H9 (cell line): ENCODE measurements around the gene RMRP. TPM values are rescaled to one million over a fixed set of nuclear protein-coding genes. Genes with fewer than 3 reads are reported as not detected.

Source experiments
- DNase-seq: peaks from one replicate; pipeline ENCODE4 v3.0.0-alpha.2; 2017
- H2AFZ ChIP-seq: one replicate; pipeline ENCODE4 v1.6.1; 2013; ENCODE audit warnings: mild to moderate bottlenecking, low read length, control low read depth, moderate library complexity
- H2AK5ac ChIP-seq: 2 replicates; pipeline ENCODE4 v1.6.1; 2013; ENCODE audit warnings: low read length, control low read depth, mixed read lengths; ENCODE audit not compliant: insufficient read length
- H2BK120ac ChIP-seq: one replicate; pipeline ENCODE4 v1.6.1; 2013; ENCODE audit warnings: low read depth, mild to moderate bottlenecking, low read length, control low read depth, inconsistent platforms; ENCODE audit not compliant: poor library complexity, severe bottlenecking
- H2BK12ac ChIP-seq: 2 replicates; pipeline ENCODE4 v1.6.1; 2013; ENCODE audit warnings: low read length, control low read depth, mixed read lengths, low read depth; ENCODE audit not compliant: insufficient read length
- H2BK15ac ChIP-seq: 2 replicates; pipeline ENCODE4 v1.6.1; 2013; ENCODE audit warnings: low read depth, low read length, control low read depth
- H2BK20ac ChIP-seq: one replicate; pipeline ENCODE4 v1.6.1; 2013; ENCODE audit warnings: low read depth, mild to moderate bottlenecking, low read length, control low read depth, inconsistent platforms; ENCODE audit not compliant: poor library complexity, severe bottlenecking
- H2BK5ac ChIP-seq: 2 replicates; pipeline ENCODE4 v1.6.1; 2013; ENCODE audit warnings: low read length, control low read depth, mixed read lengths; ENCODE audit not compliant: insufficient read length
- H3K14ac ChIP-seq: 2 replicates; pipeline ENCODE4 v1.6.1; 2013; ENCODE audit warnings: low read length, control low read depth; ENCODE audit not compliant: insufficient read depth
- H3K18ac ChIP-seq: 2 replicates; pipeline ENCODE4 v1.6.1; 2013; ENCODE audit warnings: low read depth, mild to moderate bottlenecking, mixed read lengths, low read length, control low read depth; ENCODE audit not compliant: insufficient read length
- H3K23ac ChIP-seq: 2 replicates; pipeline ENCODE4 v1.6.1; 2013; ENCODE audit warnings: low read length, control low read depth, mixed read lengths, low read depth; ENCODE audit not compliant: insufficient read length
- H3K23me2 ChIP-seq: 2 replicates; pipeline ENCODE4 v1.6.1; 2013; ENCODE audit warnings: low read depth, mild to moderate bottlenecking, mixed read lengths, low read length, control low read depth; ENCODE audit not compliant: insufficient read length, poor library complexity, severe bottlenecking
- H3K27ac ChIP-seq: 2 replicates; pipeline ENCODE4 v1.5.1; 2013; ENCODE audit warnings: low read length, control low read depth, mixed read lengths, low read depth; ENCODE audit not compliant: insufficient read length
- H3K27me3 ChIP-seq: 2 replicates; pipeline ENCODE4 v1.6.1; 2013; ENCODE audit warnings: low read length, control low read depth, inconsistent platforms; ENCODE audit not compliant: insufficient read depth
- H3K4ac ChIP-seq: 2 replicates; pipeline ENCODE4 v1.6.1; 2013; ENCODE audit warnings: low read depth, mild to moderate bottlenecking, control low read depth, inconsistent platforms, low read length, moderate library complexity
- H3K4me1 ChIP-seq: 2 replicates; pipeline ENCODE4 v1.6.1; 2013; ENCODE audit warnings: low read length, control low read depth, inconsistent platforms; ENCODE audit not compliant: insufficient read depth
- H3K4me2 ChIP-seq: 2 replicates; pipeline ENCODE4 v1.6.1; 2013; ENCODE audit warnings: low read length, control low read depth, mixed read lengths; ENCODE audit not compliant: insufficient read length, insufficient read depth
- H3K56ac ChIP-seq: 2 replicates; pipeline ENCODE4 v1.6.1; 2013; ENCODE audit warnings: low read depth, mild to moderate bottlenecking, mixed read lengths, low read length, control low read depth; ENCODE audit not compliant: insufficient read length
- H3K79me1 ChIP-seq: 2 replicates; pipeline ENCODE4 v1.6.1; 2013; ENCODE audit warnings: low read depth, mild to moderate bottlenecking, moderate library complexity, low read length, control low read depth, inconsistent platforms; ENCODE audit not compliant: insufficient read depth, poor library complexity, severe bottlenecking
- H3K79me2 ChIP-seq: 2 replicates; pipeline ENCODE4 v1.6.1; 2013; ENCODE audit warnings: low read length, control low read depth, inconsistent platforms; ENCODE audit not compliant: insufficient read depth
- H3K9ac ChIP-seq: 2 replicates; pipeline ENCODE4 v1.6.1; 2013; ENCODE audit warnings: low read length, control low read depth, mixed read lengths; ENCODE audit not compliant: insufficient read length; ENCODE audit errors: extremely low read depth
- H3K9me3 ChIP-seq: one replicate; pipeline ENCODE4 v1.6.1; 2013; ENCODE audit warnings: low read depth, low read length, inconsistent platforms; ENCODE audit not compliant: control insufficient read depth
- H3T11ph ChIP-seq: one replicate; pipeline ENCODE4 v1.6.1; 2013; ENCODE audit warnings: mild to moderate bottlenecking, low read length, control low read depth, inconsistent platforms
- H4K20me1 ChIP-seq: one replicate; pipeline ENCODE4 v1.6.1; 2013; ENCODE audit not compliant: control insufficient read depth, insufficient read length, insufficient read depth
- H4K5ac ChIP-seq: 2 replicates; pipeline ENCODE4 v1.6.1; 2013; ENCODE audit warnings: low read depth, mild to moderate bottlenecking, mixed read lengths, low read length, control low read depth; ENCODE audit not compliant: insufficient read length
- H4K8ac ChIP-seq: replicated peaks from 2 replicates; pipeline ENCODE4 v1.6.1; 2013; ENCODE audit warnings: low read length, control low read depth, mixed read lengths, low read depth; ENCODE audit not compliant: insufficient read length
- H4K91ac ChIP-seq: 2 replicates; pipeline ENCODE4 v1.6.1; 2013; ENCODE audit warnings: low read depth, mild to moderate bottlenecking, moderate library complexity, mixed read lengths, low read length, control low read depth; ENCODE audit not compliant: insufficient read length
- H3K27ac Mint-ChIP-seq, 3 experiments: 2 replicates in 2 of 3; 3 replicates in 1 of 3; pipeline ENCODE4 v1.8.0; 2020 to 2021; ENCODE audit warnings: mixed read lengths in 3 of 3, mild to moderate bottlenecking in 1 of 3, moderate library complexity in 1 of 3
- H3K27me3 Mint-ChIP-seq: 2 replicates; pipeline ENCODE4 v1.8.0; 2021; ENCODE audit warnings: low read depth, mild to moderate bottlenecking, moderate library complexity, mixed read lengths
- H3K36me3 Mint-ChIP-seq, 3 experiments: 2 replicates in 2 of 3; 3 replicates in 1 of 3; pipeline ENCODE4 v1.8.0; 2020 to 2021; ENCODE audit warnings: low read depth in 3 of 3, mixed read lengths in 3 of 3; ENCODE audit not compliant: insufficient read depth in 1 of 3
- H3K4me1 Mint-ChIP-seq, 2 experiments: 2 replicates each; pipeline ENCODE4 v1.8.0; 2020; ENCODE audit warnings: mixed read lengths in 2 of 2
- H3K4me3 Mint-ChIP-seq, 2 experiments: 2 replicates in 1 of 2; 3 replicates in 1 of 2; pipeline ENCODE4 v1.8.0; 2020 to 2021; ENCODE audit warnings: mild to moderate bottlenecking in 2 of 2, mixed read lengths in 2 of 2, moderate library complexity in 1 of 2
- H3K9me3 Mint-ChIP-seq, 2 experiments: 2 replicates in 1 of 2; 3 replicates in 1 of 2; pipeline ENCODE4 v1.8.0; 2020; ENCODE audit warnings: mild to moderate bottlenecking in 2 of 2, mixed read lengths in 2 of 2, moderate library complexity in 1 of 2
- WGBS: extraction: QIAGEN DNeasy Blood & Tissue Kit; methylation state at CpG from one replicate; pipeline ENCODE4 v1.1.7; 2013; ENCODE audit warnings: missing lambda C conversion rate, low lambda C conversion rate, mixed read lengths; ENCODE audit not compliant: insufficient read length; ENCODE audit errors: extremely low coverage; 5-methylcytosine and 5-hydroxymethylcytosine counted together
- total RNA-seq: library from RNA; stranded (reverse); gene quantifications from 2 replicates; pipeline ENCODE4 v1.2.1, GENCODE V29; 2021
- TF ChIP-seq, protein P1 (sequence below): fragments of 200-600 bp; sonication (generic); conservative IDR thresholded peaks from 3 replicates; pipeline ENCODE4 v1.8.0; 2021; ENCODE audit warnings: antibody characterized with exemption, mild to moderate bottlenecking

The RMRP gene
- total RNA-seq, 1 experiment from 2014 or later, result 18,417 TPM

DNA sequence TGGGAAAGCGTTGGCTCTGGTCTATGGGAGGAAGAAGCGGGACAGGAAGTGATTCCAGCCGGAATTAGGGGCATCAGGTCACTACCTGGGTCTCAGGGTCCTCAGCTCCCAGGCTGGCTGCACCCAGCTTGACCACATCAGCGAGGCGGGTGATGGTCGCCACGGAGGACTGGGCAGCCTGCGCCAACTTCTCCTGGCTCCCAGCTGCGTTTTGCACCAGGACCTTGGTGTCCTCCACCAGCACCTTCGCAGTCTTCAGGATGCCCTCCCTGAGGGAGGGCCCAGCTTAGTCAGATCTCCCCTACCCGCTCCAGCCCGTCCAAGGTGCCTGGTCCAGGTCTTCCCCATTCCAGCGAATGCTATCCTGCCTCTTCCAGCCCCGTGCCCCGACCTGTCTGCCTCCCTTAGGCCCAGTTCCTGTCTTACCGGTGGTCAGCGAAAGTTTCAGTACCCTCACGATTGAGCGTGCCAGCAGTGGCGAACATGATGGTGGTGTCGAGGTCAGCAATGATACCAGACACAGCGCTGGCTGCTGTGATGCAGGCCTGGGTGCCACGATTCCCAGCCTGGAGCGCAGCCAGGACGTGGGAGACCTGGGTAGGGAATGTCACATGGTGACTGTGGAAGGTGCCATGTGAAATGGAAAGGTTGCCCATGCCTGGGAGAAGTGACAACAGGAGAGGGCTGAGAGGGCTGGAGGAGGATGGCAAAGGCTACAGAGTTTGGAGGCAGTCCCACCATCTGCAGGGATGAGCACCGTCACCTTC is 46.3 kb upstream of the RMRP start:
- H4K5ac ChIP-seq, result no peak overlapping the region
- Mint-ChIP-seq H3K9me3 (no peaks in the 10 kb centered on the region), H3K27ac (no peak overlapping the region), H3K4me1 (no peaks in the 10 kb centered on the region), H3K4me3 (no peak overlapping the region), H3K36me3 (peaks cover 0 to 49% (median 40%) of the 10 kb centered on the region in 3 experiments), H3K27me3 (no peaks in the 10 kb centered on the region)
- no peak overlapping the region for H2BK15ac ChIP-seq
- no peak overlapping the region for H3K9ac ChIP-seq
- no peaks in the 10 kb centered on the region for H3K79me2 ChIP-seq
- H2BK12ac ChIP-seq, result no peak overlapping the region
- H3K23ac ChIP-seq, result no peak overlapping the region
- no peak overlapping the region for H3K4ac ChIP-seq
- DNase-seq, result no peak
- no peak overlapping the region for H2BK5ac ChIP-seq
- TF ChIP-seq, protein P1, sequence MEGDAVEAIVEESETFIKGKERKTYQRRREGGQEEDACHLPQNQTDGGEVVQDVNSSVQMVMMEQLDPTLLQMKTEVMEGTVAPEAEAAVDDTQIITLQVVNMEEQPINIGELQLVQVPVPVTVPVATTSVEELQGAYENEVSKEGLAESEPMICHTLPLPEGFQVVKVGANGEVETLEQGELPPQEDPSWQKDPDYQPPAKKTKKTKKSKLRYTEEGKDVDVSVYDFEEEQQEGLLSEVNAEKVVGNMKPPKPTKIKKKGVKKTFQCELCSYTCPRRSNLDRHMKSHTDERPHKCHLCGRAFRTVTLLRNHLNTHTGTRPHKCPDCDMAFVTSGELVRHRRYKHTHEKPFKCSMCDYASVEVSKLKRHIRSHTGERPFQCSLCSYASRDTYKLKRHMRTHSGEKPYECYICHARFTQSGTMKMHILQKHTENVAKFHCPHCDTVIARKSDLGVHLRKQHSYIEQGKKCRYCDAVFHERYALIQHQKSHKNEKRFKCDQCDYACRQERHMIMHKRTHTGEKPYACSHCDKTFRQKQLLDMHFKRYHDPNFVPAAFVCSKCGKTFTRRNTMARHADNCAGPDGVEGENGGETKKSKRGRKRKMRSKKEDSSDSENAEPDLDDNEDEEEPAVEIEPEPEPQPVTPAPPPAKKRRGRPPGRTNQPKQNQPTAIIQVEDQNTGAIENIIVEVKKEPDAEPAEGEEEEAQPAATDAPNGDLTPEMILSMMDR, result no peak
- no peak overlapping the region for H3K27ac ChIP-seq
- H2AK5ac ChIP-seq, result no peak overlapping the region
- H4K91ac ChIP-seq, result no peak overlapping the region
- H3K14ac ChIP-seq, result no peak overlapping the region
- H3K4me2 ChIP-seq, result no peak overlapping the region
- no peaks in the 10 kb centered on the region for H3K23me2 ChIP-seq
- H4K20me1 ChIP-seq, result no peaks in the 10 kb centered on the region
- H2BK120ac ChIP-seq, result no peak overlapping the region
- H3T11ph ChIP-seq, result no peak overlapping the region
- no CpG with 5 or more reads among the region's 26 CpGs for WGBS
- no peak overlapping the region for H2BK20ac ChIP-seq
- no peak overlapping the region for H3K56ac ChIP-seq
- H3K18ac ChIP-seq, result no peak overlapping the region
- H3K4me1 ChIP-seq, result no peaks in the 10 kb centered on the region
- no peak overlapping the region for H2AFZ ChIP-seq
- no peaks in the 10 kb centered on the region for H3K9me3 ChIP-seq
- no peaks in the 10 kb centered on the region for H3K27me3 ChIP-seq
- H4K8ac ChIP-seq, result no peak overlapping the region
- H3K79me1 ChIP-seq, result no peaks in the 10 kb centered on the region
